ENCODE results near the gene CYTH3.

DNA sequence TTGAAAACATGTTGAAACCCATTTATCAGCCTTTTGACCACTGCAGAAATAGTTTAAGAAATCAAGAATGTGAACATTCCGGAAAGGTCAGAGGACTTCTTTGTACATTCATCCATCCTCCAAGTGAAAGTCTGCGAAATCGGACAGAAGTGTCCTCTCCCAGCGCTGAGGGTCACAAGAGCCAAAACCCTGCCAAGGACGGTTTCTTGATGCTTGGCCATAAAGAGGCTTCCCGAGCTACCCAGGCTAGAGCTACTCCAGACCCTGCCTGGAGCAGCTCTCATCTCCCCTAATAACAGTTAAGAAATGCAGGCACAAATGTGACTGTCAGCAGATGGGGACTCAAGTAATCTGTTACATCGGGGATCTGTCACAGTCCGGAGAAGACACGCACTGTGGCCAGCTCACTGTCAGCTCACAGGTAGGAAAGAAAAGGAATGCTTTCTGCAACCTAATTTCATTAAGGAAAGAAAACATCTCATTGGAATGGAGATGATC lies 4.5 kb upstream of the CYTH3 start:
- TF ChIP-seq POLR2A (IDR thresholded peaks at IDR 0.05) (no peak), POLR2AphosphoS5 (IDR thresholded peaks at IDR 0.05) (peak in 1 of 3 donors; percentile 6), CTCF (IDR thresholded peaks at IDR 0.05 in 8 of 11, conservative IDR thresholded peaks at IDR 0.05 in 3 of 11) (no peak)

Data from spleen (tissue), 7 donors.